Erythroblast (primary cell): ENCODE results near the gene LZTS2.

Experiments used
- GATA1 ChIP-seq: IDR thresholded peaks from 2 replicates; pipeline ENCODE4 v1.6.1; 2011; ENCODE audit warnings: low read depth, mild to moderate bottlenecking, control low read depth, low read length, moderate library complexity
- POLR2A ChIP-seq: IDR thresholded peaks from 2 replicates; pipeline ENCODE4 v1.6.1; 2011; ENCODE audit warnings: mild to moderate bottlenecking, low read length

DNA sequence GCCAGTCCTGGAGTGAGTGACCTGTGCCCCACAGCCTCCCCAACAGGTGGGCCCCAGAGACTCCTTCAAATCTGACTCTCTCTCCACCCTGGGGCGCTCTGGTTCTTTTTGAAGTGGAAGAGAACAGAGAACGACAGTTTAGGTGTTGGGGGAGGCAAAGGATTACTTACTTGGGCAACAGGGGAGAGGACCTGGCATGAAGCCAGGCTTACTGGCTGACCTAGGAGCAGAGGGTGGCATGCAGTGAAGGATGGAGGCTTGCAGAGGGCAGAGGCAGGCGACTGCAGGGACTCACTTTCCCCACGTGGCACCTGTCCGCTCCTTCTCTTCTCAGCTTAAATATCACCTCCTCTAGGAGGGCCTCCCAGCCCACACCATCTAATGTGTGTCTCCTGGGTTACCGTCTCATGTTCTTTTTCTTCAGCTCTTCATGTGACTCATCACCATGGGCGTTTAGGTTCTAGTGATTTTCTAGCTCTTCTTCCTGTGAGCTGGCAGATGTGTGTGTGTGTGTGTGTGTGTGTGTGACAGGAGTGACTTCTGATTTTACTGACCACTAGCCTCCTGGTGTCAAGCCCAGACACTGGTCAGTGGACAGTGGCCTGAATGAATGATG is 15.5 kb downstream of the LZTS2 start:
- TF ChIP-seq POLR2A (no peak), GATA1 (no peak)
